GM18508 (cell line): Measurements from ENCODE around the gene IGF2.

Source experiments
- ATAC-seq: cut with Tn5 transposase; IDR thresholded peaks from one replicate; pipeline ENCODE4 v1.9.1; 2021; ENCODE audit warnings: moderate number of reproducible peaks; ENCODE audit not compliant: insufficient read depth, unreplicated experiment

IGF2 gene

GRCh38 chr11:2096011-2096918 lies 42.9 kb downstream of the IGF2 start:
- ATAC-seq = no peak

- ATAC-seq = no peak
These were observed 43.6 kb downstream of the IGF2 start for GRCh38 chr11:2095542-2095941.

- no peak for ATAC-seq
These were observed 44.0 kb downstream of the IGF2 start for GRCh38 chr11:2095198-2095520.

GRCh38 chr11:2094354-2095197 lies 44.6 kb downstream of the IGF2 start:
- ATAC-seq = no peak

- ATAC-seq = no peak
These were observed 45.4 kb downstream of the IGF2 start for GRCh38 chr11:2093575-2094353.

GRCh38 chr11:2092956-2093412 lies 46.2 kb downstream of the IGF2 start:
- ATAC-seq = no peak

- ATAC-seq = no peak
These were observed 46.7 kb downstream of the IGF2 start for GRCh38 chr11:2092464-2092910.

- ATAC-seq = no peak
These were observed 47.3 kb downstream of the IGF2 start for GRCh38 chr11:2091786-2092463.

- ATAC-seq = no peak
These were observed 48.0 kb downstream of the IGF2 start for GRCh38 chr11:2091112-2091746.

- ATAC-seq = no peak
These were observed 48.7 kb downstream of the IGF2 start for GRCh38 chr11:2090172-2091111.

GRCh38 chr11:2089536-2090165 lies 49.5 kb downstream of the IGF2 start:
- no peak for ATAC-seq

GRCh38 chr11:2088746-2089535 lies 50.2 kb downstream of the IGF2 start:
- no peak for ATAC-seq

- ATAC-seq = no peak
These were observed 50.9 kb downstream of the IGF2 start for GRCh38 chr11:2088284-2088683.

- ATAC-seq = no peak
These were observed 52.7 kb downstream of the IGF2 start for GRCh38 chr11:2086239-2087040.

GRCh38 chr11:2085251-2086066 lies 53.7 kb downstream of the IGF2 start:
- no peak for ATAC-seq

GRCh38 chr11:2084721-2085120 lies 54.5 kb downstream of the IGF2 start:
- ATAC-seq = no peak
